GM12892 (cell line): ENCODE results near the gene EFL1.
"Not testable (repeated sequence)": the region's sequence is repeated elsewhere in the genome, so short reads cannot be mapped to it uniquely, and the experiment has no call there.

ENCODE experiments used
- POLR2A ChIP-seq: IDR thresholded peaks from 2 replicates; pipeline ENCODE4 v1.6.1; 2011; ENCODE audit warnings: low read depth, low read length, control low read depth
- POLR2AphosphoS5 ChIP-seq: IDR thresholded peaks from 2 replicates; pipeline ENCODE4 v1.6.1; 2011; ENCODE audit warnings: low read depth, low read length, control low read depth
- TAF1 ChIP-seq: IDR thresholded peaks from 2 replicates; pipeline ENCODE4 v1.6.1; 2011; ENCODE audit warnings: low read depth, mild to moderate bottlenecking, control low read depth, low read length, borderline replicate concordance

DNA sequence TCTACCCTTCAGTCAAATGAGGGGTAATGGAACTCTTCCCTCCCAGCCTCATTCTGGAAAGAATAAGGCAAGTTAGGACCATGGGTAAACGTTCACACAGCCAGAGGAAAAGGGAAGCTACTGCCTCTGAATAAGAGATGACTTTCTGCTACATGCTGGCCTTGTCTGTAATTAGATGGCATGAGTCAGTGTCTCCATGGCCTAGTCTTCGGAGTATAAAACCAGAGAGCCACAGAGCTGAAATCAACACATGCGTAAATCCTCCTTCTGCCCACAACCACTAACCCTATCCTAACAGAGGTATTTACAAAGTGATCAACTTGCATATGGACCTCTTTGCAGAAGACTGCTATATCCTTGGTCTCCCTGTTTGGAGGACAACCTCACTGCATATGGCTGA lies 14.3 kb downstream of the EFL1 start:
- TF ChIP-seq POLR2A, TAF1, POLR2AphosphoS5: not testable (repeated sequence)
